ENCODE results near the gene NKX1-1. TPM values are rescaled to one million over a fixed set of nuclear protein-coding genes. Genes with fewer than 3 reads are reported as not detected.

Gene NKX1-1
- total RNA-seq, 1 experiment from 2014 or later: not detected

GRCh38 chr4:1427010-1427409 is 20.8 kb upstream of the NKX1-1 start:
- BruUV-seq (replicated peaks): no TSS peak
- POLR2A ChIA-PET: no interaction called here
- in situ Hi-C loops (cut with HindIII; ENCODE audit: low pct_unique_long_range_greater_than_20kb, low sequenced_read_pairs) (no loop called here), intact Hi-C loops (cut with micrococcal nuclease; ENCODE audit: unreplicated experiment) (no loop called here)
- Histone ChIP-seq H3K27ac (ENCODE audit: low read length) (no peak overlapping the region), H3K4me3 (ENCODE audit: low read depth in 2 of 2, low read length in 2 of 2) (no peak overlapping the region), H3K36me3 (ENCODE audit: control insufficient read depth, insufficient read depth, low read length) (no peaks in the 10 kb centered on the region), H3K4me1 (ENCODE audit: control insufficient read depth, insufficient read depth, low read length) (no peaks in the 10 kb centered on the region), H3K27me3 (ENCODE audit: control insufficient read depth, insufficient read depth, low read length) (peaks cover 5% of the 10 kb centered on the region; the same call in 1 of the 2 replicates), H3K9me3 (ENCODE audit: control insufficient read depth, insufficient read depth, low read depth, low read length) (no peaks in the 10 kb centered on the region)
- CTCF ChIA-PET: no interaction called here
- TF ChIP-seq POLR2AphosphoS5 (IDR thresholded peaks at IDR 0.05; ENCODE audit: low read depth, low read length) (no peak), TCF7L2 (IDR thresholded peaks at IDR 0.05; ENCODE audit: low read depth, low read length) (no peak), REST (IDR thresholded peaks at IDR 0.05; ENCODE audit: insufficient read depth in 1 of 2, low read depth in 2 of 2, low read length in 1 of 2) (no peak)
- TF ChIP-seq, protein P1, sequence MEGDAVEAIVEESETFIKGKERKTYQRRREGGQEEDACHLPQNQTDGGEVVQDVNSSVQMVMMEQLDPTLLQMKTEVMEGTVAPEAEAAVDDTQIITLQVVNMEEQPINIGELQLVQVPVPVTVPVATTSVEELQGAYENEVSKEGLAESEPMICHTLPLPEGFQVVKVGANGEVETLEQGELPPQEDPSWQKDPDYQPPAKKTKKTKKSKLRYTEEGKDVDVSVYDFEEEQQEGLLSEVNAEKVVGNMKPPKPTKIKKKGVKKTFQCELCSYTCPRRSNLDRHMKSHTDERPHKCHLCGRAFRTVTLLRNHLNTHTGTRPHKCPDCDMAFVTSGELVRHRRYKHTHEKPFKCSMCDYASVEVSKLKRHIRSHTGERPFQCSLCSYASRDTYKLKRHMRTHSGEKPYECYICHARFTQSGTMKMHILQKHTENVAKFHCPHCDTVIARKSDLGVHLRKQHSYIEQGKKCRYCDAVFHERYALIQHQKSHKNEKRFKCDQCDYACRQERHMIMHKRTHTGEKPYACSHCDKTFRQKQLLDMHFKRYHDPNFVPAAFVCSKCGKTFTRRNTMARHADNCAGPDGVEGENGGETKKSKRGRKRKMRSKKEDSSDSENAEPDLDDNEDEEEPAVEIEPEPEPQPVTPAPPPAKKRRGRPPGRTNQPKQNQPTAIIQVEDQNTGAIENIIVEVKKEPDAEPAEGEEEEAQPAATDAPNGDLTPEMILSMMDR (IDR thresholded peaks at IDR 0.05): no peak
- no peak for ATAC-seq
- DNase-seq (ENCODE audit: low read depth, low spot score): no peak

- ATAC-seq (no peak), DNase-seq (ENCODE audit: low read depth, low spot score) (no peak)
- Histone ChIP-seq H3K36me3 (ENCODE audit: control insufficient read depth, insufficient read depth, low read length) (no peaks in the 10 kb centered on the region), H3K27ac (ENCODE audit: low read length) (no peak overlapping the region), H3K9me3 (ENCODE audit: control insufficient read depth, insufficient read depth, low read depth, low read length) (no peaks in the 10 kb centered on the region), H3K4me3 (ENCODE audit: low read depth in 2 of 2, low read length in 2 of 2) (no peak overlapping the region), H3K4me1 (ENCODE audit: control insufficient read depth, insufficient read depth, low read length) (no peaks in the 10 kb centered on the region), H3K27me3 (ENCODE audit: control insufficient read depth, insufficient read depth, low read length) (peaks cover 3% of the 10 kb centered on the region; the same call in 1 of the 2 replicates)
- POLR2A ChIA-PET: no interaction called here
- in situ Hi-C loops (cut with HindIII; ENCODE audit: low pct_unique_long_range_greater_than_20kb, low sequenced_read_pairs) (no loop called here), intact Hi-C loops (cut with micrococcal nuclease; ENCODE audit: unreplicated experiment) (no loop called here)
- BruUV-seq (replicated peaks): no TSS peak
- CTCF ChIA-PET: no interaction called here
- TF ChIP-seq REST (IDR thresholded peaks at IDR 0.05; ENCODE audit: insufficient read depth in 1 of 2, low read depth in 2 of 2, low read length in 1 of 2) (peak in 1 of 2 experiments; percentile 41; a peak in 1 of 4 replicates), TCF7L2 (IDR thresholded peaks at IDR 0.05; ENCODE audit: low read depth, low read length) (no peak)
- TF ChIP-seq, protein P1 (IDR thresholded peaks at IDR 0.05): no peak
These were observed 15.4 kb upstream of the NKX1-1 start for GRCh38 chr4:1421657-1422056.
